ENCODE measurements around the gene PCDHA8.
"Not testable (repeated sequence)": the region's sequence is repeated elsewhere in the genome, so short reads cannot be mapped to it uniquely, and the experiment has no call there.

PCDHA8 gene, protein sequence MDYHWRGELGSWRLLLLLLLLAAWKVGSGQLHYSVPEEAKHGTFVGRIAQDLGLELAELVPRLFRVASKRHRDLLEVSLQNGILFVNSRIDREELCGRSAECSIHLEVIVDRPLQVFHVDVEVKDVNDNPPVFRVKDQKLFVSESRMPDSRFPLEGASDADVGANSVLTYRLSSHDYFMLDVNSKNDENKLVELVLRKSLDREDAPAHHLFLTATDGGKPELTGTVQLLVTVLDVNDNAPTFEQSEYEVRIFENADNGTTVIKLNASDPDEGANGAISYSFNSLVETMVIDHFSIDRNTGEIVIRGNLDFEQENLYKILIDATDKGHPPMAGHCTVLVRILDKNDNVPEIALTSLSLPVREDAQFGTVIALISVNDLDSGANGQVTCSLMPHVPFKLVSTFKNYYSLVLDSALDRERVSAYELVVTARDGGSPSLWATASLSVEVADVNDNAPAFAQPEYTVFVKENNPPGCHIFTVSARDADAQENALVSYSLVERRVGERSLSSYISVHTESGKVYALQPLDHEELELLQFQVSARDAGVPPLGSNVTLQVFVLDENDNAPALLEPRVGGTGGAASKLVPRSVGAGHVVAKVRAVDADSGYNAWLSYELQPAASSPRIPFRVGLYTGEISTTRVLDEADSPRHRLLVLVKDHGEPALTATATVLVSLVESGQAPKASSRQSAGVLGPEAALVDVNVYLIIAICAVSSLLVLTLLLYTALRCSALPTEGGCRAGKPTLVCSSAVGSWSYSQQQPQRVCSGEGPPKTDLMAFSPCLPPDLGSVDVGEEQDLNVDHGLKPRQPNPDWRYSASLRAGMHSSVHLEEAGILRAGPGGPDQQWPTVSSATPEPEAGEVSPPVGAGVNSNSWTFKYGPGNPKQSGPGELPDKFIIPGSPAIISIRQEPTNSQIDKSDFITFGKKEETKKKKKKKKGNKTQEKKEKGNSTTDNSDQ

DNA sequence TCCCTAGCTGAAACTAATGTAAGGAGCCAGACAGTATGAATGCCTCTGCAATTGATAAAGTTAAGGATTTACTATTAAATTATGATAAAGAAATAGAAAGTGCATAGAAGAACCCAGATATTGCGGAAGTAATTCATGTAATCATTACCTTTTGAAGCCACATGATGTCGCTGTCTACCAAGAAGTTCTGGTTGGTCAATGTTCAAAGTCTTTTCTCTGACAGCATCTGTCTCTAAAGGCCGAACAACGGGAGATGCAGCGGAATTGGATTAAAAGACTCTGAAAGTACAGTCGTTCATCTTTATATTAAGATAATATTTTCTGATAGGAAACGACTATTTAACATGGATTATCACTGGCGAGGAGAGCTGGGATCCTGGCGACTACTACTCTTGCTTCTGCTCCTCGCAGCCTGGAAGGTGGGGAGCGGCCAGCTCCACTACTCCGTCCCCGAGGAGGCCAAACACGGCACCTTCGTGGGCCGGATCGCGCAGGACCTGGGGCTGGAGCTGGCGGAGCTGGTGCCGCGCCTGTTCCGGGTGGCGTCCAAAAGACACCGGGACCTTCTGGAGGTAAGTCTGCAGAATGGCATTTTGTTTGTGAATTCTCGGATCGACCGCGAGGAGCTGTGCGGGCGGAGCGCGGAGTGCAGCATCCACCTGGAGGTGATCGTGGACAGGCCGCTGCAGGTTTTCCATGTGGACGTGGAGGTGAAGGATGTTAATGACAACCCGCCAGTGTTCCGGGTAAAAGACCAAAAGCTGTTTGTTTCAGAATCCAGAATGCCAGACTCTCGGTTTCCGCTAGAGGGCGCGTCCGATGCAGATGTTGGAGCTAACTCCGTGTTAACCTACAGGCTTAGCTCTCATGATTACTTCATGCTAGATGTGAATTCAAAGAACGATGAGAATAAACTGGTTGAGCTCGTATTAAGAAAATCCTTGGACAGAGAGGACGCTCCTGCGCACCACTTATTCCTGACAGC is at the start of gene PCDHA8:
PCDHA8 (plus strand) TSS at position 210 of the 985 bp plus-strand sequence; CDS start at position 345, 135 bp downstream.
- peak; percentile 21 for DNase-seq (ENCODE audit: low spot score)

DNA sequence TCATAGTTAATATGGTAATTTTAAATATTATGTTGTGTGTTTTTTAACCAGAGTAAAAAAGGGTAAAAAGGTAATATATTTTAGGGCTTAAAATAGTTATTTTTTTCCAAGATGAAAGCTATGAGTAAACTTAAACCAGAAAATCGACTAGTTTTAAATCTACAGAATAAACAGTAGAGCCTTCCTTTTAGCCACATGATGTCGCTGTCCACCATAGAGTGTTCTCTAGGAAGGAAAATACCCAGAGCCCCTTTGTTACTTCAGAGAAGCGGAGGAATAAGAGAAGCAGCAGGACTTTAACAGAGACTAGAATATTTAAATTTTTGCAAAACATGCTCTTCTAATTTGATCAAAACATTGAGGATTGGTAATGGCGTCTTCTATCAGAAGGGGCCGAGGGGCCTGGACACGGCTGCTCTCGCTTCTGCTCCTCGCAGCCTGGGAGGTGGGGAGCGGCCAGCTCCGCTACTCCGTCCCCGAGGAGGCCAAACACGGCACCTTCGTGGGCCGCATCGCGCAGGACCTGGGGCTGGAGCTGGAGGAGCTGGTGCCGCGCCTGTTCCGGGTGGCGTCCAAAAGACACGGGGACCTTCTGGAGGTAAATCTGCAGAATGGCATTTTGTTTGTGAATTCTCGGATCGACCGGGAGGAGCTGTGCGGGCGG is 46.3 kb upstream of the PCDHA8 start, which contains the start of gene PCDHA2:
PCDHA2 (plus strand) TSS at position 258 of the 664 bp plus-strand sequence.
- DNase-seq (ENCODE audit: low spot score) = no peak

DNA sequence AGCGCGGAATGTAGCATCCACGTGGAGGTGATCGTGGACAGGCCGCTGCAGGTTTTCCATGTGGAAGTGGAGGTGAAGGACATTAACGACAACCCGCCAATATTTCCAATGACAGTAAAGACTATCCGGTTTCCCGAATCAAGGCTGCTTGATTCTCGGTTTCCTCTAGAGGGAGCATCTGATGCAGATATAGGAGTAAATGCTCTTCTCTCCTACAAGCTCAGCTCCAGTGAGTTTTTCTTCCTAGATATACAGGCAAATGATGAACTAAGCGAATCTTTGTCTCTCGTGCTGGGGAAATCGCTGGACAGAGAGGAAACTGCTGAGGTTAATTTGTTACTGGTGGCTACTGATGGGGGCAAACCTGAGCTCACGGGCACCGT is 45.7 kb upstream of the PCDHA8 start:
- peak; percentile 19 for DNase-seq (ENCODE audit: low spot score)

DNA sequence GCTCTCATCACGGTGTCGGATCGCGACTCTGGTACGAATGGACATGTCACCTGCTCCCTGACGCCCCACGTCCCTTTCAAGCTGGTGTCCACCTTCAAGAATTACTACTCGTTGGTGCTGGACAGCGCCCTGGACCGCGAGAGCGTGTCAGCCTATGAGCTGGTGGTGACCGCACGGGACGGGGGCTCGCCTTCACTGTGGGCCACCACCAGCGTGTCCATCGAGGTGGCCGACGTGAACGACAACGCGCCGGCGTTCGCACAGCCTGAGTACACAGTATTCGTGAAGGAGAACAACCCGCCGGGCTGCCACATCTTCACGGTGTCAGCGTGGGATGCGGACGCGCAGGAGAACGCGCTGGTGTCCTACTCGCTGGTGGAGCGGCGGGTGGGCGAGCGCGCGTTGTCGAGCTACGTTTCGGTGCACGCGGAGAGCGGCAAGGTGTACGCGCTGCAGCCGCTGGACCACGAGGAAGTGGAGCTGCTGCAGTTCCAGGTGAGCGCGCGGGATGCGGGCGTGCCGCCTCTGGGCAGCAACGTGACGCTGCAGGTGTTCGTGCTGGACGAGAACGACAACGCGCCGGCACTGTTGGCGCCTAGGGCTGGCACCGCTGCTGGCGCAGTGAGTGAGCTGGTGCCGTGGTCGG is 44.8 kb upstream of the PCDHA8 start:
- DNase-seq (ENCODE audit: low spot score) = not testable (repeated sequence)

DNA sequence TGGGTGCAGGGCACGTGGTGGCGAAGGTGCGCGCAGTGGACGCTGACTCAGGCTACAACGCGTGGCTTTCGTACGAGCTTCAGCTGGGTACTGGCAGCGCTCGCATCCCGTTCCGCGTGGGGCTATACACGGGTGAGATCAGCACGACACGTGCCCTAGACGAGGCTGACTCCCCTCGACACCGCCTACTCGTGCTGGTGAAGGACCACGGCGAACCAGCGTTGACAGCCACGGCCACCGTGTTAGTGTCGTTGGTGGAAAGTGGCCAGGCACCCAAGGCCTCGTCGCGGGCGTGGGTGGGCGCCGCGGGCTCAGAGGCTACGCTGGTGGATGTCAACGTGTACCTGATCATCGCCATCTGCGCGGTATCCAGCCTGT is 44.3 kb upstream of the PCDHA8 start:
- no peak for DNase-seq (ENCODE audit: low spot score)

DNA sequence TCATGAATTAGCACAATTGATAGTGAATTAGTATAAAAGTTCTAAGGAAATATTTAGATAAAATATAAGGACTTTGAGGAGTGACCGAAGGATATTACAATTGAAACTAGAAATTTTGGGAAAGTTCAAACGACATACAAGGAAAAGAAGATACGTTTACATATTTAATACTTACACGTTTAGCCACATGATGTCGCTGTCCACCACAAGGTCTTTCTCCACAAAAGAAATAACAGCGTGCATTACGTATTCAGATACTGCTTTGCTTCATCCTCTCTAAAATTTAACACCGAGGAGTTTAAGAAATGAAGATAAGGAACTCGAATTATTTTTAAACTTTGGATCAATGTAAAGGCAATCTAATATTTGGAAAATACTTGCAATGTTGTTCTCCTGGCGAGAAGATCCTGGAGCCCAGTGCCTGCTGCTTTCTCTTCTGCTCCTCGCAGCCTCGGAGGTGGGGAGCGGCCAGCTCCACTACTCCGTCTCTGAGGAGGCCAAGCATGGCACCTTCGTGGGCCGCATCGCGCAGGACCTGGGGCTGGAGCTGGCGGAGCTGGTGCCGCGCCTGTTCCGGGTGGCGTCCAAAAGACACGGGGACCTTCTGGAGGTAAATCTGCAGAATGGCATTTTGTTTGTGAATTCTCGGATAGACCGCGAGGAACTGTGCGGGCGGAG is 40.0 kb upstream of the PCDHA8 start, which contains the start of gene PCDHA3:
PCDHA3 (plus strand) TSS at position 242 of the 678 bp plus-strand sequence.
- peak; percentile 9 for DNase-seq (ENCODE audit: low spot score)

DNA sequence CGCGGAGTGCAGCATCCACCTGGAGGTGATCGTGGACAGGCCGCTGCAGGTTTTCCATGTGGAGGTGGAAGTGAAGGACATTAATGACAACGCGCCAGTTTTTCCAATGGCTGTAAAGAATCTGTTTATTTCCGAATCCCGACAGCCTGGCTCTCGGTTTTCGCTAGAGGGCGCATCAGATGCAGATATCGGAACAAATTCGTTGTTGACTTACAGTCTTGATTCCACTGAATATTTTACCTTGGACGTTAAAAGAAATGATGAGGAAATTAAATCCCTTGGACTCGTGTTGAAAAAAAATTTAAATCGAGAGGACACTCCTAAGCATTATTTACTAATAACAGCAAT is 39.5 kb upstream of the PCDHA8 start:
- DNase-seq (ENCODE audit: low spot score) = peak; percentile 17

DNA sequence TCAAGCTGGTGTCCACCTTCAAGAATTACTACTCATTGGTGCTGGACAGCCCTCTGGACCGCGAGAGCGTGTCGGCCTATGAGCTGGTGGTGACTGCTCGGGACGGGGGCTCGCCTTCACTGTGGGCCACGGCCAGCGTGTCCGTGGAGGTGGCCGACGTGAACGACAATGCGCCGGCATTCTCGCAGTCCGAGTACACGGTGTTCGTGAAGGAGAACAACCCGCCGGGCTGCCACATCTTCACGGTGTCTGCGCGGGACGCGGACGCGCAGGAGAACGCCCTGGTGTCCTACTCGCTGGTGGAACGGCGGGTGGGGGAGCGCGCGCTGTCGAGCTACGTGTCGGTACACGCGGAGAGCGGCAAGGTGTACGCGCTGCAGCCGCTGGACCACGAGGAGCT is 38.6 kb upstream of the PCDHA8 start:
- DNase-seq (ENCODE audit: low spot score) = not testable (repeated sequence)

DNA sequence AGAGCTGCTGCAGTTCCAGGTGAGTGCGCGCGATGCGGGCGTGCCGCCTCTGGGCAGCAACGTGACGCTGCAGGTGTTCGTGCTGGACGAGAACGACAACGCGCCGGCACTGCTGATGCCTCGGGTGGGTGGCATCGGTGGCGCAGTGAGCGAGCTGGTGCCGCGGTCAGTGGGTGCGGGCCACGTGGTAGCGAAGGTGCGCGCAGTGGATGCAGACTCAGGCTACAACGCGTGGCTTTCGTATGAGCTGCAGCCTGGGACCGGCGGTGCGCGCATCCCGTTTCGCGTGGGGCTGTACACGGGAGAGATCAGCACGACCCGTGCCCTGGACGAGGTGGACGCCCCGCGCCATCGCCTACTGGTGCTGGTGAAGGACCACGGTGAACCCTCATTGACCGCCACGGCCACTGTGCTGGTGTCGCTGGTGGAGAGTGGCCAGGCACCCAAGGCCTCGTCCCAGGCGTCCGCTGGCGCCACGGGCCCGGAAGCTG is 38.2 kb upstream of the PCDHA8 start:
- no peak for DNase-seq (ENCODE audit: low spot score)

DNA sequence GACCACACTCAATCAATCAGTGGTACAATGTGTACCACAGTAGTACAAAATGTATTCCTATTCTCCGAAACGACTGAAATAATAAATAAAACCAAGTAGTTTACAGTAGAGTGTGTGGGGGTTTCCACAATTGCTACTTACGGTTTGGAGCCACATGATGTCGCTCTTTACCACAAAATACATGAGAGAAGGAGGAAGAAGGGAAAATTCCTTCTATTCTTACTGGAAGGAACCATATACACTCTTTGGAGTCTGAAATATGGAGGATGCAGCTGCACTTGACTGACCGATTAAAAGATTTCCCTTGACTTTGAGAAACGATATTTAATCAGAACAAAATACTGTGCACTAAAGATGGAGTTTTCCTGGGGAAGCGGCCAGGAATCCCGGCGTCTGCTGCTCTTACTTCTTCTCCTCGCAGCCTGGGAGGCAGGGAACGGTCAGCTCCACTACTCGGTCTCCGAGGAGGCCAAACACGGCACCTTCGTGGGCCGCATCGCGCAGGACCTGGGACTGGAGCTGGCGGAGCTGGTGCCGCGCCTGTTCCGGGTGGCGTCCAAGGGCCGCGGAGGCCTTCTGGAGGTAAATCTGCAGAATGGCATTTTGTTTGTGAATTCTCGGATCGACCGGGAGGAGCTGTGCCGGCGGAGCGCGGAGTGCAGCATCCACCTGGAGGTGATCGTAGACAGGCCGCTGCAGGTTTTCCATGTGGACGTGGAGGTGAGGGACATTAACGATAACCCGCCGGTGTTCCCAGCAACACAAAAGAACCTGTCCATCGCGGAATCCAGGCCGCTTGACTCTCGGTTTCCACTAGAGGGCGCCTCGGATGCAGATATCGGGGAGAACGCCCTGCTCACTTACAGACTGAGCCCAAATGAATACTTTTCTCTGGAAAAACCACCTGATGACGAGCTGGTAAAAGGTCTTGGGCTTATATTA is 33.9 kb upstream of the PCDHA8 start, which contains the start of gene PCDHA4:
PCDHA4 (plus strand) TSS at position 235 of the 942 bp plus-strand sequence.
- peak; percentile 9 for DNase-seq (ENCODE audit: low spot score)

DNA sequence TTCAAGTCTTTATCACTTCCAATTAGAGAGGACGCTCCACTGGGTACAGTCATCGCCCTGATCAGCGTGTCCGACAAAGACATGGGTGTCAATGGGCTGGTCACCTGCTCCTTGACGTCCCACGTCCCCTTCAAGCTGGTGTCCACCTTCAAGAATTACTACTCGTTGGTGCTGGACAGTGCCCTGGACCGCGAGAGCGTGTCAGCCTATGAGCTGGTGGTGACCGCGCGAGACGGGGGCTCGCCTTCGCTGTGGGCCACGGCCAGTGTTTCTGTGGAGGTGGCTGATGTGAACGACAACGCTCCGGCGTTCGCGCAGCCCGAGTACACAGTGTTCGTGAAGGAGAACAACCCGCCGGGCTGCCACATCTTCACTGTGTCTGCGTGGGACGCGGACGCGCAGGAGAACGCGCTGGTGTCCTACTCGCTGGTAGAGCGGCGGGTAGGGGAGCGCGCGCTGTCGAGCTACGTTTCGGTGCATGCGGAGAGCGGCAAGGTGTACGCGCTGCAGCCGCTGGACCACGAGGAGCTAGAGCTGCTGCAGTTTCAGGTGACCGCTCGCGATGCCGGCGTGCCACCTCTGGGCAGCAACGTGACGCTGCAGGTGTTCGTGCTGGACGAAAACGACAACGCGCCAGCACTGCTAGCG is 32.6 kb upstream of the PCDHA8 start:
- not testable (repeated sequence) for DNase-seq (ENCODE audit: low spot score)

DNA sequence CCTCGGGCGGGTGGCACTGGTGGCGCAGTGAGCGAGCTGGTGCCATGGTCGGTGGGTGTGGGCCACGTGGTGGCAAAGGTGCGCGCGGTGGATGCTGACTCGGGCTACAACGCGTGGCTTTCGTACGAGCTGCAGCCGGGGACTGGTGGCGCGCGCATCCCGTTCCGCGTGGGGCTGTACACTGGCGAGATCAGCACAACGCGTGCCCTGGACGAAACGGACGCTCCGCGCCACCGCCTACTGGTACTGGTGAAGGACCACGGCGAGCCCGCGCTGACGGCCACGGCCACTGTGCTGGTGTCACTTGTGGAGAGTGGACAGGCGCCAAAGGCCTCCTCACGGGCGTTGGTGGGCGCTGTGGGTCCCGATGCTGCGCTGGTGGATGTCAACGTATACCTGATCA is 32.1 kb upstream of the PCDHA8 start:
- no peak for DNase-seq (ENCODE audit: low spot score)

DNA sequence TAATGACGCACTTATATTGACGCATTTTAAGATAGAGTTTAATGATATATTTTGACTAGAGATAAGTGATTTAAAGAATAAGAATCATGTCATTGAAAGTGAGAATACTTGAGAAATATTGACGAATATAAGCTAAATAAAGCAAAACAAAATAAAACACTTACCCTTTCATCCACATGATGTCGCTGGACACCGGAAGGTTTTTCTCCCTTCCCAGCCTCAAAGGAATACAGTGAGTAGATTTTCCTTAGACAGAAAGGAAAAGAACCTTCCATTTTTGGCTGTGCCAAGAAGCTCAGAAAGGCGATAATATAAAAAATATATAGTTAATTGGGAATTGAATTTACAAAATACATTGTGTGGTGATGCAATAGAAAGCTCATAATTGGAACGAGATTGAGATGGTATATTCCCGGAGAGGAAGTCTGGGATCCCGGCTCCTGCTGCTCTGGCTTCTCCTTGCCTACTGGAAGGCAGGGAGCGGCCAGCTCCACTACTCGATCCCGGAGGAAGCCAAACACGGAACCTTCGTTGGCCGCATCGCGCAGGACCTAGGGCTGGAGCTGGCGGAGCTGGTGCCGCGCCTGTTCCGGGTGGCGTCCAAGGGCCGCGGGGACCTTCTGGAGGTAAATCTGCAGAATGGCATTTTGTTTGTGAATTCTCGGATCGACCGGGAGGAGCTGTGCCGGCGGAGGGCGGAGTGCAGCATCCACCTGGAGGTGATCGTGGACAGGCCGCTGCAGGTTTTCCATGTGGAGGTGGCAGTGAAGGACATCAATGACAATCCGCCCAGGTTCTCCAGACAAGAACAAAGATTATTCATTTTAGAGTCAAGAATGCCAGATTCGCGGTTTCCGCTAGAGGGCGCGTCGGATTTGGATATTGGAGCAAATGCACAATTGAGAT is 19.4 kb upstream of the PCDHA8 start, which contains the start of gene PCDHA5:
PCDHA5 (plus strand) TSS at position 239 of the 906 bp plus-strand sequence.
- peak; percentile 19 for DNase-seq (ENCODE audit: low spot score)

DNA sequence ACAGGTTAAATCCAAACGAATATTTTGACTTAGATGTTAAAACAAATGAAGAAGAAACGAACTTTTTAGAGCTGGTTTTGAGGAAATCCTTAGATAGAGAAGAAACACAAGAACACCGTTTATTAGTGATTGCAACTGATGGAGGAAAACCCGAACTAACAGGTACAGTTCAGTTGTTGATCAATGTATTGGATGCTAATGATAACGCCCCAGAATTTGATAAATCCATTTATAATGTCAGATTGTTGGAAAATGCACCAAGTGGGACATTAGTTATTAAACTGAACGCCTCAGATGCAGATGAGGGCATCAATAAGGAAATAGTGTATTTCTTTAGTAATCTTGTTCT is 18.7 kb upstream of the PCDHA8 start:
- DNase-seq (ENCODE audit: low spot score) = no peak

DNA sequence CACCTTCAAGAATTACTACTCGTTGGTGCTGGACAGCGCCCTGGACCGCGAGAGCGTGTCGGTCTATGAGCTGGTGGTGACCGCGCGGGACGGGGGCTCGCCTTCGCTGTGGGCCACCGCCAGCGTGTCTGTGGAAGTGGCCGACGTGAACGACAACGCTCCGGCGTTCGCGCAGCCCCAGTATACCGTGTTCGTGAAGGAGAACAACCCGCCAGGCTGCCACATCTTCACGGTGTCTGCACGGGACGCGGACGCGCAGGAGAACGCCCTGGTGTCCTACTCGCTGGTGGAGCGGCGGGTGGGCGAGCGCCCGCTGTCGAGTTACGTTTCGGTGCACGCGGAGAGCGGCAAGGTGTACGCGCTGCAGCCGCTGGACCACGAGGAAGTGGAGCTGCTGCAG is 18.0 kb upstream of the PCDHA8 start:
- not testable (repeated sequence) for DNase-seq (ENCODE audit: low spot score)

DNA sequence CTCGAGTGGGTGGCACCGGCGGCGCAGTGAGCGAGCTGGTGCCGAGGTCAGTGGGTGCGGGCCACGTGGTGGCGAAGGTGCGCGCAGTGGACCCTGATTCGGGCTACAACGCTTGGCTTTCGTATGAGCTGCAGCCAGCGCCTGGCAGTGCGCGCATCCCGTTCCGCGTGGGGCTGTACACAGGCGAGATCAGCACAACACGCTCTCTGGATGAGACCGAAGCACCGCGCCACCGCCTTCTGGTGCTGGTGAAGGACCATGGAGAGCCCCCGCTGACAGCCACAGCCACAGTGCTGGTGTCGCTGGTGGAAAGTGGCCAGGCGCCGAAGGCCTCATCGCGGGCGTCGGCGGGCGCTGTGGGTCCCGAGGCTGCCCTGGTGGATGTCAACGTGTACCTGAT is 17.5 kb upstream of the PCDHA8 start:
- DNase-seq (ENCODE audit: low spot score) = no peak

Data from hepatic stellate cell (primary cell).